Activated naive CD4-positive, alpha-beta T cell treated with anti-CD3 and anti-CD28 coated beads for 36 hours (primary cell): Measurements from ENCODE around the gene BCKDHB. TPM values are rescaled to one million over a fixed set of nuclear protein-coding genes. Genes with fewer than 3 reads are reported as not detected.
"Not testable (repeated sequence)": the region's sequence is repeated elsewhere in the genome, so short reads cannot be mapped to it uniquely, and the experiment has no call there.

Source experiments
- CTCF ChIA-PET: fragments of 350-600 bp; sonication (Branson Sonifier 250); formaldehyde crosslinking; loops from one replicate; lab custom pipeline; 2021; ENCODE audit warnings: antibody characterized with exemption; lab: Charles Lee
- DNase-seq: peaks from one replicate; pipeline ENCODE4 v3.0.0-alpha.2; 2020
- H3K27ac Mint-ChIP-seq: one replicate; pipeline ENCODE4 v1.8.0; 2021; ENCODE audit warnings: mild to moderate bottlenecking, mixed read lengths
- H3K27me3 Mint-ChIP-seq: one replicate; pipeline ENCODE4 v1.8.0; 2021; ENCODE audit warnings: low read depth, mixed read lengths
- H3K36me3 Mint-ChIP-seq: one replicate; pipeline ENCODE4 v1.8.0; 2021; ENCODE audit warnings: low read depth, mixed read lengths
- H3K4me1 Mint-ChIP-seq: one replicate; pipeline ENCODE4 v1.8.0; 2021; ENCODE audit warnings: low read depth, mixed read lengths
- H3K4me3 Mint-ChIP-seq: one replicate; pipeline ENCODE4 v1.8.0; 2021; ENCODE audit warnings: mild to moderate bottlenecking, moderate library complexity, mixed read lengths
- H3K9me3 Mint-ChIP-seq: one replicate; pipeline ENCODE4 v1.8.0; 2021; ENCODE audit warnings: mixed read lengths
- intact Hi-C: fragments of 100-400 bp; cut with micrococcal nuclease; formaldehyde crosslinking; loops from one replicate; pipeline ENCODE4 v1.15.1; 2023
- total RNA-seq, 2 experiments: library from RNA; stranded (reverse); gene quantifications; one replicate each; pipeline ENCODE4 v1.2.3, GENCODE V29; 2021

Gene BCKDHB
- total RNA-seq, 2 experiments from 2014 or later = 15.5 to 18.5 TPM

GRCh38 chr6:80277501-80277900, 171.0 kb downstream of the BCKDHB start:
- CTCF ChIA-PET = no interaction called here
- intact Hi-C loops = no loop called here
- Mint-ChIP-seq H3K4me1 (peaks cover 11% of the 10 kb centered on the region), H3K9me3 (no peaks in the 10 kb centered on the region), H3K27ac (no peak overlapping the region), H3K4me3 (no peak overlapping the region), H3K27me3 (no peaks in the 10 kb centered on the region), H3K36me3 (peaks cover 7% of the 10 kb centered on the region)
- DNase-seq = no peak

- peaks cover 18% of the 10 kb centered on the region for H3K4me1 Mint-ChIP-seq
- CTCF ChIA-PET = no interaction called here
- H3K27me3 Mint-ChIP-seq = no peaks in the 10 kb centered on the region
- H3K9me3 Mint-ChIP-seq = no peaks in the 10 kb centered on the region
- H3K4me3 Mint-ChIP-seq = no peak overlapping the region
- intact Hi-C loops = loop anchor here (5.0 kb wide), 1 partner anchor 113 kb away; no protein-coding TSS in a partner anchor
- no peak for DNase-seq
- H3K27ac Mint-ChIP-seq = no peak overlapping the region
- peaks cover 7% of the 10 kb centered on the region for H3K36me3 Mint-ChIP-seq
Measured at GRCh38 chr6:80280262-80281010, 174.0 kb downstream of the BCKDHB start.

- Mint-ChIP-seq H3K27me3 (no peaks in the 10 kb centered on the region), H3K4me1 (peaks cover 18% of the 10 kb centered on the region), H3K36me3 (peaks cover 10% of the 10 kb centered on the region), H3K4me3 (no peak overlapping the region), H3K9me3 (no peaks in the 10 kb centered on the region), H3K27ac (no peak overlapping the region)
- intact Hi-C loops = loop anchor here (5.0 kb wide), 1 partner anchor 116 kb away; no protein-coding TSS in a partner anchor
- DNase-seq = no peak
- CTCF ChIA-PET = no interaction called here
Measured at GRCh38 chr6:80282913-80283554, 176.6 kb downstream of the BCKDHB start.

GRCh38 chr6:80287112-80287511, 180.6 kb downstream of the BCKDHB start:
- Mint-ChIP-seq H3K27ac (no peak overlapping the region), H3K4me1 (peaks cover 7% of the 10 kb centered on the region), H3K4me3 (no peak overlapping the region), H3K36me3 (peaks cover 5% of the 10 kb centered on the region), H3K27me3 (no peaks in the 10 kb centered on the region), H3K9me3 (peaks cover under 1% of the 10 kb centered on the region)
- no peak for DNase-seq
- intact Hi-C loops = no loop called here
- CTCF ChIA-PET = no interaction called here

- peaks cover 5% of the 10 kb centered on the region for H3K9me3 Mint-ChIP-seq
- CTCF ChIA-PET = no interaction called here
- peaks cover 7% of the 10 kb centered on the region for H3K4me1 Mint-ChIP-seq
- no peak overlapping the region for H3K4me3 Mint-ChIP-seq
- no peak for DNase-seq
- H3K27me3 Mint-ChIP-seq = no peaks in the 10 kb centered on the region
- intact Hi-C loops = no loop called here
- H3K36me3 Mint-ChIP-seq = peaks cover 5% of the 10 kb centered on the region
- H3K27ac Mint-ChIP-seq = no peak overlapping the region
Measured at GRCh38 chr6:80287607-80288006, 181.1 kb downstream of the BCKDHB start.

- H3K27me3 Mint-ChIP-seq = no peaks in the 10 kb centered on the region
Measured at GRCh38 chr6:80289727-80290126, 183.3 kb downstream of the BCKDHB start.

GRCh38 chr6:80294531-80294930, 188.1 kb downstream of the BCKDHB start:
- DNase-seq, H3K4me3 Mint-ChIP-seq, H3K4me1 Mint-ChIP-seq, H3K27me3 Mint-ChIP-seq, H3K27ac Mint-ChIP-seq, CTCF ChIA-PET, intact Hi-C loops: not testable (repeated sequence)
- peaks cover 29% of the 10 kb centered on the region for H3K36me3 Mint-ChIP-seq
- H3K9me3 Mint-ChIP-seq = peaks cover 26% of the 10 kb centered on the region

More at GRCh38 chr6:80289727-80290126, 183.3 kb downstream of the BCKDHB start:
- peaks cover 21% of the 10 kb centered on the region for H3K36me3 Mint-ChIP-seq
- CTCF ChIA-PET = no interaction called here
- DNase-seq = no peak
- H3K4me3 Mint-ChIP-seq = no peak overlapping the region
- H3K9me3 Mint-ChIP-seq = peaks cover 19% of the 10 kb centered on the region
- no peak overlapping the region for H3K27ac Mint-ChIP-seq
- no peaks in the 10 kb centered on the region for H3K4me1 Mint-ChIP-seq
- intact Hi-C loops = no loop called here

GRCh38 chr6:80302716-80303115, 196.2 kb downstream of the BCKDHB start:
- no peaks in the 10 kb centered on the region for H3K9me3 Mint-ChIP-seq
- H3K27ac Mint-ChIP-seq = no peak overlapping the region
- H3K27me3 Mint-ChIP-seq = no peaks in the 10 kb centered on the region
- CTCF ChIA-PET = no interaction called here
- intact Hi-C loops = no loop called here
- H3K36me3 Mint-ChIP-seq = peaks cover 11% of the 10 kb centered on the region
- no peak overlapping the region for H3K4me3 Mint-ChIP-seq
- no peak for DNase-seq
- H3K4me1 Mint-ChIP-seq = no peaks in the 10 kb centered on the region

GRCh38 chr6:80304014-80304413, 197.5 kb downstream of the BCKDHB start:
- H3K36me3 Mint-ChIP-seq = peaks cover 8% of the 10 kb centered on the region
- H3K9me3 Mint-ChIP-seq = no peaks in the 10 kb centered on the region
- no peaks in the 10 kb centered on the region for H3K4me1 Mint-ChIP-seq
- no peaks in the 10 kb centered on the region for H3K27me3 Mint-ChIP-seq
- DNase-seq = no peak
- H3K27ac Mint-ChIP-seq = no peak overlapping the region
- intact Hi-C loops = no loop called here
- no peak overlapping the region for H3K4me3 Mint-ChIP-seq
- CTCF ChIA-PET = no interaction called here

- peaks cover 10% of the 10 kb centered on the region for H3K36me3 Mint-ChIP-seq
- CTCF ChIA-PET = no interaction called here
- intact Hi-C loops = no loop called here
- no peaks in the 10 kb centered on the region for H3K27me3 Mint-ChIP-seq
- DNase-seq = no peak
- H3K4me3 Mint-ChIP-seq = no peak overlapping the region
- H3K9me3 Mint-ChIP-seq = peaks cover 9% of the 10 kb centered on the region
- no peaks in the 10 kb centered on the region for H3K4me1 Mint-ChIP-seq
- no peak overlapping the region for H3K27ac Mint-ChIP-seq
Measured at GRCh38 chr6:80314531-80314930, 208.1 kb downstream of the BCKDHB start.

- no peak for DNase-seq
- intact Hi-C loops = no loop called here
Measured at GRCh38 chr6:80316686-80317231, 210.3 kb downstream of the BCKDHB start.

GRCh38 chr6:80319196-80319595, 212.7 kb downstream of the BCKDHB start:
- H3K27me3 Mint-ChIP-seq = no peaks in the 10 kb centered on the region
- H3K4me3 Mint-ChIP-seq = no peak overlapping the region
- CTCF ChIA-PET = no interaction called here
- no peaks in the 10 kb centered on the region for H3K4me1 Mint-ChIP-seq
- H3K36me3 Mint-ChIP-seq = no peaks in the 10 kb centered on the region
- H3K27ac Mint-ChIP-seq = no peak overlapping the region
- DNase-seq = no peak
- no peaks in the 10 kb centered on the region for H3K9me3 Mint-ChIP-seq
- intact Hi-C loops = no loop called here

More at GRCh38 chr6:80316686-80317231, 210.3 kb downstream of the BCKDHB start:
- Mint-ChIP-seq H3K4me1 (no peaks in the 10 kb centered on the region), H3K27me3 (no peaks in the 10 kb centered on the region), H3K36me3 (peaks cover 8% of the 10 kb centered on the region), H3K27ac (no peak overlapping the region), H3K9me3 (peaks cover 9% of the 10 kb centered on the region), H3K4me3 (no peak overlapping the region)
- CTCF ChIA-PET = no interaction called here
